Stimulated activated CD4-positive, alpha-beta T cell treated with anti-CD3 and anti-CD28 coated beads, Interleukin-1b, Interleukin-23, amount 100 ng/mL, for 4 hours (primary cell): ENCODE results near the gene SRD5A3.

Source experiments
- DNase-seq, 2 donors: peaks; one replicate each; pipeline ENCODE4 v3.0.0-alpha.2; 2020; ENCODE audit warnings: low read depth in 2 of 2

The SRD5A3 gene

GRCh38 chr4:55345980-55346850 lies at the start of gene SRD5A3:
TSS of gene SRD5A3 (plus strand) at chr4:55346242. CDS start at chr4:55346337, 95 bp downstream.
- DNase-seq = peak; percentile 71 to 83

DNA sequence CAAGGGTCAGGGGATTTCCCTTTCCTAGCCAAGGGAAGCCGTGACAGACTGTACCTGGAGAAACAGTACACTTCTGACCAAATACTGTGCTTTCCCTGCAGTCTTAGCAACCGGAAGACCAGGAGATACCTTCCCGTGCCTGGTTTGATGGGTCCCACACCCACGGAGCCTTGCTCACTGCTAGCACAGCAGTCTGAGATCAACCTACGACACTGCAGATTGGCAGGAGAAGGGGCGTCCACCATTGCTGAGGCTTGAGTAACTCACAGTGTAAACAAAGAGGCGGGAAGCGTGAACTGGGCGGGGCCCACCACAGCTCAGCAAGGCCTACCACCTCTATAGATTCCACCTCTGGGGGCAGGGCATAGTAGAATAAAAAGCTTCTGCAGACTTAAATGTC lies 48.7 kb upstream of the SRD5A3 start:
- no peak for DNase-seq

- DNase-seq = no peak
Observed at GRCh38 chr4:55303760-55304165, 42.3 kb upstream of the SRD5A3 start.

- no peak for DNase-seq
Observed at GRCh38 chr4:55304303-55304702, 41.7 kb upstream of the SRD5A3 start.

GRCh38 chr4:55308071-55308470 lies 38.0 kb upstream of the SRD5A3 start:
- no peak for DNase-seq

GRCh38 chr4:55311792-55312488 lies 34.1 kb upstream of the SRD5A3 start:
- no peak for DNase-seq

DNA sequence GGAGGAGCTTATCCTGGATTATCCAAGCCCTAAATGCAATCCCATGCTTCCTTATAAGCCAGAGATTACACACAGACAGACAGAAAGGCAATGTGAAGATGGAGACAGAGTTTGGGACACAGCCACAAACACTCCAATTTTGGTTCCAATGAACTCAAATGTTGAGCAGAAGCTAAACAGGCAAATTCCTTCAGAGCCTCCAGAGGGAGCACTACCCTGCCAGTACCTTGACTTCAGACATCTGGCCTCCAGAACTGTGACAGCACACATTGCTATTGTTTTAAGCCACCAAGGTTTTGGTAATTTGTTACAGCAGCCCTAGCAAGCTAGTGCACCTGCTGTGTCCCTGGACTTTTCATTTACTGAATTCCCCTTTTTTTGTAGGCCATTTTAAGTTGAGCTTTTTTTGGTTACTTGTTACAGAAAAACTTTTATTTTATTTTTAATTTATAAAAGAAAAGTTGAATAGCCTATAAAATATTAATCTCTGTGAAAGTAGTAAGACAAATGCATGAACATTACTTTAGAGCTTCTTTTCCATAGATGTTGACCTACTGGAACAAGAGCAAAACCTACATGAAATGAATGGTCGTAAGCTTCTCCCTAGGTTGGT lies 33.4 kb upstream of the SRD5A3 start:
- DNase-seq = peak in 1 of 2 donors; percentile 17

GRCh38 chr4:55314141-55314820 lies 31.8 kb upstream of the SRD5A3 start:
- no peak for DNase-seq

DNA sequence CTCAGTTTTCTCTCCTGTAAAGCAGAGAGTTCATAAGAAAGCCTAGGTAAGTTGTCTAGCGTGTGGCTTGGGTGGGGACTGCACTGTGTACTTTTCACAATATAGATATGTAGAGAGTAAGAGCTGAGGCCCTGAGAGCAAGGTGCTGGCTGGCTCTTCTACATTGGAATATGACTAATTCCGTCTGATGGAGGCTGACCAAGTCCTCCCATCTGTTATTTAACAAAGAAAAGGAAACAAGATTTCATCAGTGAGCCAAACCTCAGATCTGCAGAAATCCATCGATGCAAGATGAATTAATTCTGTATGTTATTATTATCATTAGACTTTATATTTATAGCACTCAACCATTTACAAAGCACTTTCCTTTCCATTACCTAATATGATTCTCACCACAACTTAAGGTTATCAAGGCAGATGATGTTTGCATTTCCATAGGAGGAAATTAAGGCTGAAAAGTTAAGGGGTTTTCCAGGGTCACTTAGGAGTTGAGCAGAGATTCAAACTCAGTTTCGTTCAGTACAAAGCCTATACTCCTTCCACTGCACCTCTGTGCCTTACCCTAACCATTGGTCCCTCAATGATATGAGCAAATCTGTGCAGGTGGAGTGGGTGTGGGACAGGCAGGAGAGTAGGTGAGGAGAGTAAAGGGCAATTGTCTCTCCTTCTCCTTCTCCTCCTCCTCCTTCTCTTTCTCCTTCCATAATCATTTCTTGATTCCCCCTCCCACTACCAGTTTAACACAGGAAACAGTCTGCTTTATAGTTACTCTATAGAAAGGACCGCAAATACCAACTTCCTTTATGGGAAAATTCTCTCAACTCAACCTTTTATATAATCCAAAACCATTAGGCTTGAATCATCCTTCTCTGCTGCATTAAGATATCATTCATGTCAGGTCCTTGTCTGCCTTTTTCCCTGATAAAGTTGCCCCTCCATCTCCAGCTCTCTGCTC lies 27.6 kb upstream of the SRD5A3 start:
- DNase-seq = no peak

DNA sequence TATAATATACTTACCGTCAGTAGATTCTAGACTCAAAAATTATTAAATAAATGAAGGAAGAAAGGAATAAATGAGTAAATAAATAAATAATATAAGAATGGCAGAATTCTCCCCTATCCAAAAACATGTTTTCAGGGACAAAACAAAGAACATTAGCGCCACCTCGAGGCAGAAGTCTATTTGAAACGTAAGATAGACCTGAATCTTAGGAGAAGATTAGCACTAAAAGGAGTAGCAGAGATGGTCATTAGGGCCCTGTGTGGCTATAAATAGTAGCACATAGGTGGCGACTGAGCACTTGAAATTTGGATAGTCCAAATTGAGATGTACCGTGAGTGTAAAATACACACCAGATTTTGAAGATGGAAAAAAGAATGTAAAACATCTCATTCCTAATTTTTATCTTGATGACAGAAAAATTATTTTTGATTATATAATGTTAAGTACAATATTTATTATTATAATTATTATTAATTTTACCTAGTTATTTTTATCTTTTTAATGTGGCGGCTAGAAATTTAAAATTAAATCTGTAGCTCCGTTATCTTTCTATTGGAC lies 24.3 kb upstream of the SRD5A3 start:
- DNase-seq = peak; percentile 34 to 38

DNA sequence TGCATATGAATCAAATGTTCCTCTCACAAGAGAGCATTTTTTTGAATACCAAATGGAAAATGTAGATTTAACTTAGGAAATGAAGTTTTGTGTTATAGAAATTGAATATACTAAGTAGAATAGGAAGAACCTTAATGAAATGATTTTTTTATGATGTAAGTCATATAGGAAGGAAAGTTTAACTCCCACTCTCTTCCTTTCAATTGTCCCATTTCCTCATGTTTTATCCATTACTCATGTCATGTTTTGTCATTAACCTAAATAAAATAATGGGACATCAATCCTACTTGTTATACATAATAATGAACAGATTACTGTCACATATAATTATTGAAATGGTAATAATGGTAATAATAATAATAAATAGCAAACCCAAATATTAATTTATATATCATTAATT lies 22.7 kb upstream of the SRD5A3 start:
- no peak for DNase-seq

- DNase-seq = no peak
Observed at GRCh38 chr4:55326629-55327028, 19.4 kb upstream of the SRD5A3 start.

DNA sequence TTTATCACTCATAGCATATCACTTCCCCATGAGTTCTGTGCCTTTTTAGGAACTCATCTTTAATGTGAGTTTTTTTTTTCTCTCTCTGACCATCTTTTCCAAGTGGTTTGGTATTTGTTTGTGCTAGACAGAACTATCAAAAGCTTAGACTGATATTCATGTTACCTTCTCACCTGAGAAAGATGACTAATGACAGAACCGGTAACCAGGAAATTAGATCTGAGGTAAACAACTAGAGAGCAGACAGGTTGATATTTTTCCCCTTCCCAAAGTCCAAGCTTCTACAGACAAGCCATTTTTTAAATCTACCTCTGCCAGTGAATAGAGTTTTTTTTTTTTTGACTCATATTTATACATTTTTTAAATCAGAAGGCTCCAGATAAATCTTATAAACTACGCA lies 17.0 kb upstream of the SRD5A3 start:
- DNase-seq = no peak

DNA sequence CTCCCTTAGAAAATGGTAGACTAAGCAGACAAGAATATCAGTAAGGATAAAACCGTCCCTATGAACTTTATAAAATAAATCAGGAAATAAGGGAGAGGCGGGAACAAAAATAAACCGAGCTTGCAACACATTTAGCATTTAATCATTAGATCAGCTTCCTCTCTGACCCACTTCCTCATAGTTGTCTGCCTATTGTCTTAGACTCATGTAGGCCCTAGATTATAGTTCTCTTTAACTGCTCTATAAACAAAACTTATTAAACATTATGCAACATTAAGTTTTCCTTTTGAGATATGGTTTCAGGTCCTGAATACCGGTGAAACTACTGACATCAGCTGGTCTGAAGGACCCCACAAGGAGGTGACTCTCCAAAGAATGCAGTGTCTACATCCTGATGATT lies 15.8 kb upstream of the SRD5A3 start:
- no peak for DNase-seq

DNA sequence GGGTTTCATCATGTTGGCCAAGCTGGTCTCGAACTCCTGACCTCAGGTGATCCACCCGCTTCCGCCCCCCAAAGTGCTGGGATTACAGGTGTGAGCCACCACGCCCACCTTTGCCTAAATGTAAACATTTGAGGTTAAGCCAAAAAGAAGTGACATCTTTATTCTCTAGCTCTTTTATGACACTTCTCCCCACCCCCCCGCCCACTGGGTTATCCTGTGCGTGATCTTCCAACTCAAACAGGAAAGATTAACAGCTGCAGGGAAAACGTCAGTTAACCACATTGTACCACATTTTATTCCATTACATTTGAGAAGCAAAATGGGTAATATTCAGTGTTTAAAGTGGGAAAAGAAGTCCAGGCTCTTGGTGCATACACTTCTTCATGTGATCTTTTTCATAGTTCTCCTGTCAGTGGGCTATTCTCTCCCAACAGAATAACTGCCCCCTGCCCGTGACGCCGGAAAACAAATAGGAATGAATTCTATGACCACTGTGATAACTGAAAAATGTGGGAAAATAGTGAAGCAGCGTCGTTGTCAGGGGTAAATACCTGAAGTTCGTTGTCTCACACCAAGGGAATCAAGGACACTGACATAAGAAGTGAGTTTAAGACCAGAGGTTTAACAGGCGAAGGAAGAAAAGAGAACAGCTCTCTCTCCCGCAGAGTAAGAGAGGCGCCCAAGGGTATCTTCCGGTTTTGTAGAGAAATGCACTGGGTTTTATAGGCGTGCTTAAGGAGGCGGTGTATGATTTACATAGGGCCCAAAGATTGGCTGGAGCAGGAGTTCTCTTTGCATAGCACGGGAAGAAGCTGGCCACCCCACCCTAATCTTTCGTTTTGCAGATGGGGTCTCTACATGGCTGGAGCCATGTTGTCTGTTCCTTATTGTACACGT lies 9.7 kb upstream of the SRD5A3 start:
- DNase-seq = no peak

GRCh38 chr4:55337944-55338343 lies 8.1 kb upstream of the SRD5A3 start:
- DNase-seq = no peak

DNA sequence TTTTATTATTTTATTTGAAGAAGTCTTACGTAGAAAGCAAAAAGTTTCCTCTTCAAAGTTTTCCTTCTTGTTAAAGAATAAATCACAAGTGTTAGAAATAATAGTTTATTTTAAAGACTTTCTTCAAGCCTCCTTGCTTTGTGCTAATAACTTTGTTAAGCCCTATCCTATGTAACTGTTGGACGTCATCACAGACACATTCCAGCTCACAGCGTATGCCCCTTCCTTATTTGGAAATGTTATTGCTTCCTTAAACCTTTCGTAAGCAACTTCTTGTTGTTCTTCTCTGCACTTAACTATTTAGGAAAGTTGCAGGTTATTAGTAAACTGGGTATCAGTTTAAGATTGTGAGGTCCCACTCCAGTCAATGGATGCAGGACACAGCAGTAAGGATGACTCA lies 7.6 kb upstream of the SRD5A3 start:
- DNase-seq = no peak

GRCh38 chr4:55340266-55340665 lies 5.8 kb upstream of the SRD5A3 start:
- no peak for DNase-seq

GRCh38 chr4:55343887-55344286 lies 2.2 kb upstream of the SRD5A3 start:
- no peak for DNase-seq

DNA sequence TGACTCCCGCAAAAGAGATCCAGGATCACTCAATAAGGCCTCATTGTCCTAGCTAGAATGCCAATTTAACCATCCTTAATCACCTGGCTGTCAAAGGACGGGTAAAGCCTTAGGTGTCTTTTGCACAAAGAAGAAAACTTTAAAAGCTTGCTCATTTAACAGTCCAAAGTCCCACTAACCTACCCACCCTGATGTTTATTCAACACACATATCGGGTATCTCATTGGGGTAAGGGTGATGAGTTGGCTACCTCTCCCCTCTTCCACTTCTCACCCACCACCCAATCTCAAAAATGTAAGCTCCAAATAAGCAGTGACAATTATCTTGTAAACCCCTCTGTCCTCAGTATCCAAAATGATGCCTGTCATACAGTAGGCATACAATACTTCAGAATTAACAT lies 988 bp upstream of the SRD5A3 start:
- no peak for DNase-seq
